ENCODE data around the gene CERS6. TPM values are rescaled to one million over a fixed set of nuclear protein-coding genes. Genes with fewer than 3 reads are reported as not detected.
"Not testable (repeated sequence)": the region's sequence is repeated elsewhere in the genome, so short reads cannot be mapped to it uniquely, and the experiment has no call there.

The CERS6 gene
- polyA plus RNA-seq, 1 donor: 43.8 TPM

GRCh38 chr2:168499500-168499899, 43.4 kb downstream of the CERS6 start:
- Histone ChIP-seq H3K27ac (ENCODE audit: low read length) (no peak overlapping the region), H3K9me3 (ENCODE audit: control insufficient read depth, low read depth, low read length) (no peaks in the 10 kb centered on the region), H3K27me3 (ENCODE audit: control insufficient read depth, insufficient read depth, low read length) (no peaks in the 10 kb centered on the region), H3K36me3 (ENCODE audit: control insufficient read depth, insufficient read depth, low read length) (no peaks in the 10 kb centered on the region), H3K4me3 (ENCODE audit: low read length) (no peak overlapping the region), H3K4me1 (ENCODE audit: control insufficient read depth, insufficient read depth, low read length) (peaks cover 4% of the 10 kb centered on the region)
- 100% methylated on average over 2 of the region's 4 CpGs for WGBS (ENCODE audit: insufficient coverage, low lambda C conversion rate)
- no peak for DNase-seq

GRCh38 chr2:168500516-168500915, 44.4 kb downstream of the CERS6 start:
- Histone ChIP-seq H3K27me3 (ENCODE audit: control insufficient read depth, insufficient read depth, low read length) (no peaks in the 10 kb centered on the region), H3K4me1 (ENCODE audit: control insufficient read depth, insufficient read depth, low read length) (no peaks in the 10 kb centered on the region), H3K27ac (ENCODE audit: low read length) (no peak overlapping the region)

GRCh38 chr2:168501466-168502065, 45.5 kb downstream of the CERS6 start:
- WGBS (ENCODE audit: insufficient coverage, low lambda C conversion rate): no CpG with 5 or more reads among the region's 4 CpGs

More at GRCh38 chr2:168500516-168500915, 44.4 kb downstream of the CERS6 start:
- no peaks in the 10 kb centered on the region for H3K36me3 ChIP-seq (ENCODE audit: control insufficient read depth, insufficient read depth, low read length)
- H3K9me3 ChIP-seq (ENCODE audit: control insufficient read depth, low read depth, low read length): no peaks in the 10 kb centered on the region
- no peak overlapping the region for H3K4me3 ChIP-seq (ENCODE audit: low read length)
- DNase-seq: no peak

GRCh38 chr2:168502852-168503251, 46.8 kb downstream of the CERS6 start:
- H3K9me3 ChIP-seq (ENCODE audit: control insufficient read depth, low read depth, low read length); H3K36me3 ChIP-seq (ENCODE audit: control insufficient read depth, insufficient read depth, low read length); H3K27me3 ChIP-seq (ENCODE audit: control insufficient read depth, insufficient read depth, low read length); H3K27ac ChIP-seq (ENCODE audit: low read length); H3K4me3 ChIP-seq (ENCODE audit: low read length); DNase-seq; H3K4me1 ChIP-seq (ENCODE audit: control insufficient read depth, insufficient read depth, low read length): not testable (repeated sequence)
- no CpG with 5 or more reads among the region's 2 CpGs for WGBS (ENCODE audit: insufficient coverage, low lambda C conversion rate)

More at GRCh38 chr2:168501466-168502065, 45.5 kb downstream of the CERS6 start:
- no peaks in the 10 kb centered on the region for H3K36me3 ChIP-seq (ENCODE audit: control insufficient read depth, insufficient read depth, low read length)
- no peak for DNase-seq
- no peak overlapping the region for H3K27ac ChIP-seq (ENCODE audit: low read length)
- no peaks in the 10 kb centered on the region for H3K27me3 ChIP-seq (ENCODE audit: control insufficient read depth, insufficient read depth, low read length)
- H3K9me3 ChIP-seq (ENCODE audit: control insufficient read depth, low read depth, low read length): no peaks in the 10 kb centered on the region
- H3K4me3 ChIP-seq (ENCODE audit: low read length): no peak overlapping the region
- no peaks in the 10 kb centered on the region for H3K4me1 ChIP-seq (ENCODE audit: control insufficient read depth, insufficient read depth, low read length)

- no peaks in the 10 kb centered on the region for H3K9me3 ChIP-seq (ENCODE audit: control insufficient read depth, low read depth, low read length)
- no peaks in the 10 kb centered on the region for H3K36me3 ChIP-seq (ENCODE audit: control insufficient read depth, insufficient read depth, low read length)
- no peak for DNase-seq
- no peaks in the 10 kb centered on the region for H3K27me3 ChIP-seq (ENCODE audit: control insufficient read depth, insufficient read depth, low read length)
- H3K4me3 ChIP-seq (ENCODE audit: low read length): no peak overlapping the region
- H3K4me1 ChIP-seq (ENCODE audit: control insufficient read depth, insufficient read depth, low read length): no peaks in the 10 kb centered on the region
- WGBS (ENCODE audit: insufficient coverage, low lambda C conversion rate): no CpG with 5 or more reads among the region's 3 CpGs
- no peak overlapping the region for H3K27ac ChIP-seq (ENCODE audit: low read length)
These were observed 47.8 kb downstream of the CERS6 start for GRCh38 chr2:168503901-168504300.

- no peak overlapping the region for H3K4me3 ChIP-seq (ENCODE audit: low read length)
- no peaks in the 10 kb centered on the region for H3K36me3 ChIP-seq (ENCODE audit: control insufficient read depth, insufficient read depth, low read length)
- no peak overlapping the region for H3K27ac ChIP-seq (ENCODE audit: low read length)
- H3K4me1 ChIP-seq (ENCODE audit: control insufficient read depth, insufficient read depth, low read length): no peaks in the 10 kb centered on the region
- H3K9me3 ChIP-seq (ENCODE audit: control insufficient read depth, low read depth, low read length): no peaks in the 10 kb centered on the region
- no peaks in the 10 kb centered on the region for H3K27me3 ChIP-seq (ENCODE audit: control insufficient read depth, insufficient read depth, low read length)
- no peak for DNase-seq
- WGBS (ENCODE audit: insufficient coverage, low lambda C conversion rate): no CpG with 5 or more reads among the region's 2 CpGs
These were observed 48.3 kb downstream of the CERS6 start for GRCh38 chr2:168504323-168504722.

GRCh38 chr2:168510125-168510756, 54.2 kb downstream of the CERS6 start:
- 83% methylated on average over 1 of the region's 6 CpGs for WGBS (ENCODE audit: insufficient coverage, low lambda C conversion rate)

GRCh38 chr2:168514692-168515091, 58.6 kb downstream of the CERS6 start:
- Histone ChIP-seq H3K9me3 (ENCODE audit: control insufficient read depth, low read depth, low read length) (no peaks in the 10 kb centered on the region), H3K4me1 (ENCODE audit: control insufficient read depth, insufficient read depth, low read length) (no peaks in the 10 kb centered on the region), H3K27me3 (ENCODE audit: control insufficient read depth, insufficient read depth, low read length) (no peaks in the 10 kb centered on the region), H3K27ac (ENCODE audit: low read length) (no peak overlapping the region), H3K4me3 (ENCODE audit: low read length) (no peak overlapping the region), H3K36me3 (ENCODE audit: control insufficient read depth, insufficient read depth, low read length) (peaks cover 2% of the 10 kb centered on the region)
- WGBS (ENCODE audit: insufficient coverage, low lambda C conversion rate): no CpG with 5 or more reads among the region's 1 CpG
- no peak for DNase-seq

More at GRCh38 chr2:168510125-168510756, 54.2 kb downstream of the CERS6 start:
- Histone ChIP-seq H3K36me3 (ENCODE audit: control insufficient read depth, insufficient read depth, low read length) (peaks cover 2% of the 10 kb centered on the region), H3K4me3 (ENCODE audit: low read length) (no peak overlapping the region), H3K9me3 (ENCODE audit: control insufficient read depth, low read depth, low read length) (no peaks in the 10 kb centered on the region), H3K27me3 (ENCODE audit: control insufficient read depth, insufficient read depth, low read length) (no peaks in the 10 kb centered on the region), H3K4me1 (ENCODE audit: control insufficient read depth, insufficient read depth, low read length) (no peaks in the 10 kb centered on the region), H3K27ac (ENCODE audit: low read length) (no peak overlapping the region)
- no peak for DNase-seq

GRCh38 chr2:168515502-168515901, 59.4 kb downstream of the CERS6 start:
- Histone ChIP-seq H3K36me3 (ENCODE audit: control insufficient read depth, insufficient read depth, low read length) (peaks cover 2% of the 10 kb centered on the region), H3K27ac (ENCODE audit: low read length) (no peak overlapping the region), H3K4me3 (ENCODE audit: low read length) (no peak overlapping the region), H3K9me3 (ENCODE audit: control insufficient read depth, low read depth, low read length) (no peaks in the 10 kb centered on the region), H3K27me3 (ENCODE audit: control insufficient read depth, insufficient read depth, low read length) (no peaks in the 10 kb centered on the region), H3K4me1 (ENCODE audit: control insufficient read depth, insufficient read depth, low read length) (no peaks in the 10 kb centered on the region)
- 100% methylated on average over 1 of the region's 2 CpGs for WGBS (ENCODE audit: insufficient coverage, low lambda C conversion rate)
- DNase-seq: no peak

GRCh38 chr2:168517816-168518215, 61.7 kb downstream of the CERS6 start:
- DNase-seq: no peak
- Histone ChIP-seq H3K9me3 (ENCODE audit: control insufficient read depth, low read depth, low read length) (no peaks in the 10 kb centered on the region), H3K36me3 (ENCODE audit: control insufficient read depth, insufficient read depth, low read length) (peaks cover 2% of the 10 kb centered on the region), H3K27me3 (ENCODE audit: control insufficient read depth, insufficient read depth, low read length) (no peaks in the 10 kb centered on the region), H3K27ac (ENCODE audit: low read length) (no peak overlapping the region), H3K4me3 (ENCODE audit: low read length) (no peak overlapping the region), H3K4me1 (ENCODE audit: control insufficient read depth, insufficient read depth, low read length) (peaks cover 7% of the 10 kb centered on the region)
- 90% methylated on average over 2 of the region's 7 CpGs for WGBS (ENCODE audit: insufficient coverage, low lambda C conversion rate)

- Histone ChIP-seq H3K36me3 (ENCODE audit: control insufficient read depth, insufficient read depth, low read length) (peaks cover 1% of the 10 kb centered on the region), H3K4me1 (ENCODE audit: control insufficient read depth, insufficient read depth, low read length) (peaks cover 7% of the 10 kb centered on the region), H3K9me3 (ENCODE audit: control insufficient read depth, low read depth, low read length) (no peaks in the 10 kb centered on the region), H3K27me3 (ENCODE audit: control insufficient read depth, insufficient read depth, low read length) (no peaks in the 10 kb centered on the region), H3K4me3 (ENCODE audit: low read length) (no peak overlapping the region), H3K27ac (ENCODE audit: low read length) (no peak overlapping the region)
- DNase-seq: peak in 1 of 2 donors; percentile 54
- WGBS (ENCODE audit: insufficient coverage, low lambda C conversion rate): no CpG with 5 or more reads among the region's 6 CpGs
These were observed 62.5 kb downstream of the CERS6 start for GRCh38 chr2:168518555-168519066.

Measured in large intestine (tissue), 3 donors.